IMR-90 (cell line): ENCODE measurements around the gene NPAS2. TPM values are rescaled to one million over a fixed set of nuclear protein-coding genes. Genes with fewer than 3 reads are reported as not detected.

Source experiments
- ATAC-seq: fragments of 200-7000 bp; cut with Tn5 transposase; 2 replicates; pipeline ENCODE4 v1.9.1; 2020; ENCODE audit warnings: low read depth, mild to moderate bottlenecking, moderate library complexity
- BruUV-seq: library from RNA; stranded (reverse); fragments of 400-500 nt; replicated peaks from 2 replicates; lab custom pipeline; 2021; lab: Mats Ljungman, UMichigan
- CTCF ChIA-PET: fragments of 300-600 bp; formaldehyde crosslinking; extraction: SDS; loops from one replicate; lab custom pipeline; 2021; ENCODE audit warnings: antibody characterized with exemption; lab: Yijun Ruan, JAX
- POLR2A ChIA-PET: fragments of 300-600 bp; sonication (Branson Sonifier 250); formaldehyde crosslinking; loops from one replicate; lab custom pipeline; 2022; ENCODE audit warnings: antibody characterized with exemption; ENCODE audit not compliant: unreplicated experiment; lab: Charles Lee
- DNase-seq: peaks from one replicate; pipeline ENCODE4 v3.0.0; 2013
- H2AFZ ChIP-seq: replicated peaks from 2 replicates; pipeline ENCODE3; 2013; ENCODE audit warnings: low read length, mild to moderate bottlenecking; ENCODE audit not compliant: poor library complexity
- H2AK5ac ChIP-seq: 2 replicates; pipeline ENCODE4 v1.6.1; 2013; ENCODE audit warnings: low read depth, low read length, inconsistent platforms
- H2AK9ac ChIP-seq: replicated peaks from 2 replicates; pipeline ENCODE3; 2013; ENCODE audit warnings: mild to moderate bottlenecking, low read depth, low read length, moderate library complexity; ENCODE audit not compliant: poor library complexity
- H2BK120ac ChIP-seq: 2 replicates; pipeline ENCODE4 v1.6.1; 2013; ENCODE audit warnings: low read depth, low read length, inconsistent platforms
- H2BK15ac ChIP-seq: 3 replicates; pipeline ENCODE4 v1.6.1; 2013; ENCODE audit warnings: low read depth, low read length, inconsistent platforms
- H2BK20ac ChIP-seq: 2 replicates; pipeline ENCODE4 v1.6.1; 2013; ENCODE audit warnings: low read depth, mild to moderate bottlenecking, inconsistent platforms, low read length, moderate library complexity
- H2BK5ac ChIP-seq: 2 replicates; pipeline ENCODE4 v1.6.1; 2013; ENCODE audit warnings: mild to moderate bottlenecking, low read depth, low read length, inconsistent platforms; ENCODE audit not compliant: poor library complexity, severe bottlenecking
- H3K14ac ChIP-seq: replicated peaks from 2 replicates; pipeline ENCODE4 v1.6.1; 2013; ENCODE audit warnings: low read depth, low read length, inconsistent platforms
- H3K18ac ChIP-seq: 2 replicates; pipeline ENCODE4 v1.6.1; 2013; ENCODE audit warnings: low read depth, low read length, control low read depth
- H3K23ac ChIP-seq: 2 replicates; pipeline ENCODE4 v1.6.1; 2013; ENCODE audit warnings: low read depth, low read length, inconsistent platforms
- H3K27ac ChIP-seq: 2 replicates; pipeline ENCODE4 v1.5.1; 2013; ENCODE audit warnings: mild to moderate bottlenecking, control low read depth, low read length; ENCODE audit not compliant: insufficient read depth
- H3K27me3 ChIP-seq: 2 replicates; pipeline ENCODE4 v1.6.1; 2013; ENCODE audit warnings: low read length; ENCODE audit not compliant: control insufficient read depth, insufficient read depth
- H3K36me3 ChIP-seq: 2 replicates; pipeline ENCODE4 v1.6.1; 2013; ENCODE audit warnings: low read length, mixed read lengths; ENCODE audit not compliant: control insufficient read depth, insufficient read depth
- H3K4ac ChIP-seq: 2 replicates; pipeline ENCODE4 v1.6.1; 2013; ENCODE audit warnings: low read depth, low read length, inconsistent platforms
- H3K4me1 ChIP-seq: 2 replicates; pipeline ENCODE4 v1.6.1; 2013; ENCODE audit warnings: low read length, mixed read lengths; ENCODE audit not compliant: control insufficient read depth, insufficient read depth
- H3K4me2 ChIP-seq: 2 replicates; pipeline ENCODE4 v1.6.1; 2013; ENCODE audit warnings: low read depth, mild to moderate bottlenecking, control low read depth, low read length, moderate library complexity
- H3K4me3 ChIP-seq: 2 replicates; pipeline ENCODE4 v1.5.1; 2013; ENCODE audit warnings: low read depth, mild to moderate bottlenecking, control low read depth, low read length, moderate library complexity; ENCODE audit not compliant: insufficient read depth
- H3K56ac ChIP-seq: 2 replicates; pipeline ENCODE4 v1.6.1; 2013; ENCODE audit warnings: low read length, inconsistent platforms; ENCODE audit not compliant: insufficient read depth; ENCODE audit errors: extremely low read depth
- H3K79me1 ChIP-seq, 2 experiments: 2 replicates each; pipeline ENCODE4 v1.6.1; 2013; ENCODE audit warnings: low read length in 2 of 2, inconsistent platforms in 1 of 2, low read depth in 1 of 2
- H3K9ac ChIP-seq: 2 replicates; pipeline ENCODE4 v1.6.1; 2013; ENCODE audit warnings: low read depth, low read length, control low read depth
- H3K9me1 ChIP-seq: 2 replicates; pipeline ENCODE4 v1.6.1; 2013; ENCODE audit warnings: low read length, inconsistent platforms; ENCODE audit not compliant: insufficient read depth
- H3K9me3 ChIP-seq: 2 replicates; pipeline ENCODE4 v1.6.1; 2013; ENCODE audit warnings: low read length; ENCODE audit not compliant: control insufficient read depth, insufficient read depth
- H4K20me1 ChIP-seq: 2 replicates; pipeline ENCODE4 v1.6.1; 2013; ENCODE audit warnings: low read length, inconsistent platforms; ENCODE audit not compliant: insufficient read depth
- H4K5ac ChIP-seq: 2 replicates; pipeline ENCODE4 v1.6.1; 2013; ENCODE audit warnings: mild to moderate bottlenecking, low read depth, low read length, control low read depth
- H4K8ac ChIP-seq, 2 experiments: 2 replicates each; pipeline ENCODE4 v1.6.1; 2013; ENCODE audit warnings: low read depth in 2 of 2, low read length in 2 of 2, control low read depth in 1 of 2, inconsistent platforms in 1 of 2
- H4K91ac ChIP-seq: 2 replicates; pipeline ENCODE4 v1.6.1; 2013; ENCODE audit warnings: low read depth, low read length, inconsistent platforms; ENCODE audit not compliant: insufficient read depth
- BHLHE40 ChIP-seq: fragments of 150-350 bp; IDR thresholded peaks from 2 replicates; pipeline ENCODE4 v1.6.1; 2016; ENCODE audit warnings: mild to moderate bottlenecking, low read depth, low read length
- CHD1 ChIP-seq: IDR thresholded peaks from 2 replicates; pipeline ENCODE4 v1.6.1; 2012; ENCODE audit warnings: low read depth, low read length, improper control_type of control experiment
- FOS ChIP-seq: fragments of 150-350 bp; IDR thresholded peaks from 2 replicates; pipeline ENCODE4 v1.6.1; 2016; ENCODE audit warnings: low read depth, low read length
- MXI1 ChIP-seq: IDR thresholded peaks from 2 replicates; pipeline ENCODE4 v1.6.1; 2012; ENCODE audit warnings: low read depth, mild to moderate bottlenecking, low read length, moderate library complexity, borderline replicate concordance
- NFE2L2 ChIP-seq: fragments of 150-350 bp; IDR thresholded peaks from 2 replicates; pipeline ENCODE4 v1.6.1; 2016; ENCODE audit warnings: low read depth, mild to moderate bottlenecking, low read length
- RAD21 ChIP-seq: IDR thresholded peaks from 2 replicates; pipeline ENCODE4 v1.6.1; 2012; ENCODE audit warnings: low read length, improper control_type of control experiment
- RCOR1 ChIP-seq: IDR thresholded peaks from 2 replicates; pipeline ENCODE4 v1.6.1; 2012; ENCODE audit warnings: mild to moderate bottlenecking, low read length, improper control_type of control experiment; ENCODE audit not compliant: insufficient replicate concordance
- RFX5 ChIP-seq: IDR thresholded peaks from 2 replicates; pipeline ENCODE4 v1.8.0; 2012; ENCODE audit warnings: low read depth, mild to moderate bottlenecking, low read length, moderate library complexity
- WGBS, 2 experiments: methylation state at CpG; one replicate each; pipeline versions ENCODE4 v1.1.5 to v1.1.7; 2013; ENCODE audit warnings: missing lambda C conversion rate in 2 of 2; ENCODE audit not compliant: insufficient read length in 1 of 2; ENCODE audit errors: extremely low coverage in 2 of 2; 5-methylcytosine and 5-hydroxymethylcytosine counted together
- dilution Hi-C: fragments of 300-500 bp; cut with HindIII; formaldehyde crosslinking; loops from one replicate; pipeline ENCODE4 v1.14.3; 2018; ENCODE audit warnings: low sequenced_read_pairs; ENCODE audit not compliant: unreplicated experiment
- in situ Hi-C: fragments of 300-500 bp; cut with MboI; formaldehyde crosslinking; loops from 3 replicates; pipeline ENCODE4 v1.14.3; 2019; ENCODE audit warnings: low sequenced_read_pairs, inconsistent platforms, mixed read lengths
- intact Hi-C: fragments of 100-400 bp; cut with micrococcal nuclease; formaldehyde crosslinking; loops from 2 replicates; pipeline ENCODE4 v1.10.0; 2022
- polyA plus RNA-seq, 3 experiments: library from polyadenylated mRNA; depleted of rRNA; stranded (reverse); fragments of >200 nt; gene quantifications; 2 replicates each; pipeline ENCODE4 v1.2.3, GENCODE V29; 2012; ENCODE audit warnings: low replicate concordance in 1 of 3
- total RNA-seq: library from RNA; depleted of rRNA; stranded (reverse); fragments of >200 nt; gene quantifications from 2 replicates; pipeline ENCODE4 v1.2.3, GENCODE V29; 2012

NPAS2 gene
- total and polyA plus RNA-seq, 2 of the 4 experiments (the other 2 are of a cell fraction), result 5.2 to 14.8 TPM

GRCh38 chr2:100923461-100924060 is 103.6 kb downstream of the NPAS2 start:
- no peak overlapping the region for H3K27ac ChIP-seq
- no peak overlapping the region for H2AFZ ChIP-seq
- ChIA-PET POLR2A (no interaction called here), CTCF (no interaction called here)
- H3K4me1 ChIP-seq, result peaks cover 12% of the 10 kb centered on the region
- H2AK5ac ChIP-seq, result peak overlapping the region; percentile 90; the same call in 1 of the 2 replicates
- no peak overlapping the region for H2BK5ac ChIP-seq
- H2BK120ac ChIP-seq, result no peak overlapping the region
- no peak overlapping the region for H2AK9ac ChIP-seq
- H3K79me1 ChIP-seq, result peaks cover 7 to 16% of the 10 kb centered on the region in 2 experiments; a peak in 3 of 4 replicates
- no peaks in the 10 kb centered on the region for H3K27me3 ChIP-seq
- peak overlapping the region; percentile 3; the same call in 1 of the 2 replicates for H3K4ac ChIP-seq
- H3K9me1 ChIP-seq, result peaks cover 10% of the 10 kb centered on the region; the same call in 1 of the 2 replicates
- peaks cover 3% of the 10 kb centered on the region; the same call in 1 of the 2 replicates for H3K36me3 ChIP-seq
- no peaks in the 10 kb centered on the region for H4K20me1 ChIP-seq
- no peak overlapping the region for H4K91ac ChIP-seq
- H3K23ac ChIP-seq, result no peak overlapping the region
- 0 out of 2 replicates have a peak overlapping the region, but pooled peaks have one; percentile 5 for H3K14ac ChIP-seq
- no peak overlapping the region for H3K56ac ChIP-seq
- in situ Hi-C loops, result no loop called here
- intact Hi-C loops, result no loop called here
- H2BK20ac ChIP-seq, result 0 out of 2 replicates have a peak overlapping the region, but pooled peaks have one; percentile 15
- 100% methylated on average over 2 of the region's 9 CpGs; no CpG with 5 or more reads in 1 of the 2 experiments for WGBS, 2 experiments
- no peak overlapping the region for H3K4me3 ChIP-seq
- H3K18ac ChIP-seq, result no peak overlapping the region
- no TSS peak for BruUV-seq
- no peak overlapping the region; a peak in 2 of 4 replicates for H4K8ac ChIP-seq
- TF ChIP-seq FOS (no peak), RAD21 (no peak), BHLHE40 (no peak), CHD1 (no peak), RCOR1 (no peak), NFE2L2 (no peak), MXI1 (no peak), RFX5 (no peak)
- dilution Hi-C loops, result no loop called here
- no peak overlapping the region for H3K9ac ChIP-seq
- DNase-seq (no peak), ATAC-seq (no peak)
- no peak overlapping the region for H3K4me2 ChIP-seq
- H2BK15ac ChIP-seq, result peak overlapping the region; percentile 44; the same call in 1 of the 3 replicates
- no peaks in the 10 kb centered on the region for H3K9me3 ChIP-seq
- H4K5ac ChIP-seq, result no peak overlapping the region
